Neural crest cell (in vitro differentiated cells): ENCODE data around the gene DOCK10. TPM values are rescaled to one million over a fixed set of nuclear protein-coding genes. Genes with fewer than 3 reads are reported as not detected.

Source experiments
- DNase-seq: peaks from one replicate; pipeline ENCODE4 v3.0.0; 2021; ENCODE audit warnings: low read depth, mixed read lengths, low spot score
- H3K27ac Mint-ChIP-seq: one replicate; pipeline ENCODE4 v1.8.0; 2021; ENCODE audit warnings: mild to moderate bottlenecking, mixed read lengths; ENCODE audit not compliant: unreplicated experiment
- H3K27me3 Mint-ChIP-seq: 2 replicates; pipeline ENCODE4 v1.8.0; 2021; ENCODE audit warnings: low read depth, mild to moderate bottlenecking, mixed read lengths
- H3K36me3 Mint-ChIP-seq: 2 replicates; pipeline ENCODE4 v1.8.0; 2021; ENCODE audit warnings: low read depth, mild to moderate bottlenecking, mixed read lengths
- H3K4me1 Mint-ChIP-seq: 2 replicates; pipeline ENCODE4 v1.8.0; 2021; ENCODE audit warnings: mixed read lengths
- H3K4me3 Mint-ChIP-seq: one replicate; pipeline ENCODE4 v1.8.0; 2021; ENCODE audit warnings: mild to moderate bottlenecking, mixed read lengths
- H3K9me3 Mint-ChIP-seq: 2 replicates; pipeline ENCODE4 v1.8.0; 2021; ENCODE audit warnings: mixed read lengths
- total RNA-seq: library from RNA; stranded (reverse); gene quantifications from 2 replicates; pipeline ENCODE4 v1.2.1, GENCODE V29; 2021
- TF ChIP-seq, protein P1 (sequence below): fragments of 200-600 bp; sonication (generic); conservative IDR thresholded peaks from 2 replicates; pipeline ENCODE4 v1.5.0; 2021; ENCODE audit warnings: antibody characterized with exemption, mild to moderate bottlenecking

DOCK10 gene
- total RNA-seq, 1 donor from 2014 or later: 29.7 TPM

DNA sequence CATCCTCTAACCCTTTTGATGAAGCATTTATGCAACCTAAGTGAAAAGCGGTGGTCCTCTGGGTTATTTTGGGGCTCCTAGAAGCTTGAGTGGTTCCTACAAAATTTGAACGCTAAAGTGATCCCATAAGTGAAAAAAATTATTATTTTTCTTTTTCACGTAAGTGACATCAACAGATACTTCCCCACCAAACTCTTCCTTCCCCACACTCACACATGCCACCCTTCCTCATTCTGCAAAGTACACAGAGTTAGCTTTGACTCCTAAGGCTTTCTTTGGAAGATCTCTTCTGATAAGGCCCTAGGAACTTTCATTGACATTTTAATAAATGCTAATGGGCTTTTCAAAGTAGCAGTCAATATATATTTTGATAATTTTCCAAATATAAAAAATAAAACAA lies 109.7 kb downstream of the DOCK10 start:
- TF ChIP-seq, protein P1, sequence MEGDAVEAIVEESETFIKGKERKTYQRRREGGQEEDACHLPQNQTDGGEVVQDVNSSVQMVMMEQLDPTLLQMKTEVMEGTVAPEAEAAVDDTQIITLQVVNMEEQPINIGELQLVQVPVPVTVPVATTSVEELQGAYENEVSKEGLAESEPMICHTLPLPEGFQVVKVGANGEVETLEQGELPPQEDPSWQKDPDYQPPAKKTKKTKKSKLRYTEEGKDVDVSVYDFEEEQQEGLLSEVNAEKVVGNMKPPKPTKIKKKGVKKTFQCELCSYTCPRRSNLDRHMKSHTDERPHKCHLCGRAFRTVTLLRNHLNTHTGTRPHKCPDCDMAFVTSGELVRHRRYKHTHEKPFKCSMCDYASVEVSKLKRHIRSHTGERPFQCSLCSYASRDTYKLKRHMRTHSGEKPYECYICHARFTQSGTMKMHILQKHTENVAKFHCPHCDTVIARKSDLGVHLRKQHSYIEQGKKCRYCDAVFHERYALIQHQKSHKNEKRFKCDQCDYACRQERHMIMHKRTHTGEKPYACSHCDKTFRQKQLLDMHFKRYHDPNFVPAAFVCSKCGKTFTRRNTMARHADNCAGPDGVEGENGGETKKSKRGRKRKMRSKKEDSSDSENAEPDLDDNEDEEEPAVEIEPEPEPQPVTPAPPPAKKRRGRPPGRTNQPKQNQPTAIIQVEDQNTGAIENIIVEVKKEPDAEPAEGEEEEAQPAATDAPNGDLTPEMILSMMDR: no peak
- H3K27ac Mint-ChIP-seq: no peak overlapping the region
- no peaks in the 10 kb centered on the region for H3K9me3 Mint-ChIP-seq
- H3K36me3 Mint-ChIP-seq: peaks cover 19% of the 10 kb centered on the region
- no peaks in the 10 kb centered on the region for H3K27me3 Mint-ChIP-seq
- no peak for DNase-seq
- H3K4me1 Mint-ChIP-seq: peaks cover 8% of the 10 kb centered on the region
- H3K4me3 Mint-ChIP-seq: no peak overlapping the region

DNA sequence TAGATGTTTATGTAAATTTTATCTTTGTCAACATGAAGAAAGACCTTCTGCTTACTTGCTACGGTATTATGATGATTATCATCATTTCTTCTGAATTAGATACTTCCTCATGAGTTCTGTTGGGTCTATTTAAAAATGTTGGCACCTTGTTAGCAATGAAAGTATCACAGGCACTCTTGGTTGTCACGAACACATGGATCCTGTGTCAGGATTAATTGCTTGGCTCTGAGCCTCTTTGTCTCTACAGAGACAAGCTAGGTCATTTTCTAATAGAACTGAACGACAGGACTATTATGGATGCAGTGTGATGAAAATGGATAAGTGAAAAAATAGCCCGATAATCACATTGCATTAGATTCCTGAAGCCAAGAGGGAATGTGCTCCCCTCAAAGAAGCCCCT lies 110.3 kb downstream of the DOCK10 start:
- DNase-seq: no peak
- no peak overlapping the region for H3K27ac Mint-ChIP-seq
- H3K9me3 Mint-ChIP-seq: no peaks in the 10 kb centered on the region
- peaks cover 19% of the 10 kb centered on the region for H3K36me3 Mint-ChIP-seq
- H3K27me3 Mint-ChIP-seq: no peaks in the 10 kb centered on the region
- peaks cover 4% of the 10 kb centered on the region for H3K4me1 Mint-ChIP-seq
- TF ChIP-seq, protein P1: no peak
- no peak overlapping the region for H3K4me3 Mint-ChIP-seq

DNA sequence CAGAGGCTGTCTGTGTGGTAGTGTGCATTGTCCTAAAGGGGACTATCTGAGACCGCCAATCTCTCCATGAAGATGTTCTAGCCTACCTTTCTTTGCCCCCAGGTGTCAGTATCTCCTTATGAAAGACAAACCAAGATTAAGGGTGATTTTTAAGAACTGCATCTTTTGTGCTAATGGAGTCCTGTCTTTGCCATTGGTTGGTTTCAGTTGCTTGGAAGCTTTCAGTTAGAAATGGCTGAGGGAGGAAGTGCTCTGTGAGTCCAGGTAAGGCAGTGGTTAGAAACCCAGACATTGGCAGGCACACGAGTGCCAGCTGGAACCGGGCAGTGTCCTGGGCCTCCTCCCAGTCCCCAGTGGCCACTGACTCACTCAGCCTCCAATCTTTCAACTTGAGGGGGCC lies 111.3 kb downstream of the DOCK10 start:
- H3K27me3 Mint-ChIP-seq: no peaks in the 10 kb centered on the region
- no peak for DNase-seq
- H3K36me3 Mint-ChIP-seq: peaks cover 22% of the 10 kb centered on the region
- H3K27ac Mint-ChIP-seq: no peak overlapping the region
- TF ChIP-seq, protein P1: no peak
- H3K4me3 Mint-ChIP-seq: no peak overlapping the region
- H3K9me3 Mint-ChIP-seq: no peaks in the 10 kb centered on the region
- peaks cover 4% of the 10 kb centered on the region for H3K4me1 Mint-ChIP-seq

DNA sequence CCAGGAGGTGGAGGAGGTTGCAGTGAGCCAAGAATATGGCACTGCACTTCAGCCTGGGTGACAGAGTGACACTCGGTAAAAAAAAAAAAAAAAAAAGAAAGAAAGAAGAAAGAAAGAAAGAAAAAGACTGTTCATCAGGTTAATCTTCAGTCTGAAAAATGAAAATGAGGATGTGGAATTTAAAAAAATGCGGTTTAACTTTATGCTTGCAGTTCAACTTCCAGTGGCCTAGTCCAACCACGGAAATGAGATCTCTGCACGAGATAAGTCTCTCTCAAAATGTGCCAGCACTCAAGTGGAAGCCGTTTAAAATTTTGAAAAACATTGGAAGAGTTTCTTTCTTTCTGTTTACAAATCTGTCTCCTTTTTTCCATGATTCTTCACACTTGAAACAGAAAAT lies 112.1 kb downstream of the DOCK10 start:
- H3K4me1 Mint-ChIP-seq: peaks cover 4% of the 10 kb centered on the region
- no peaks in the 10 kb centered on the region for H3K9me3 Mint-ChIP-seq
- H3K27ac Mint-ChIP-seq: no peak overlapping the region
- TF ChIP-seq, protein P1: no peak
- no peak for DNase-seq
- no peaks in the 10 kb centered on the region for H3K27me3 Mint-ChIP-seq
- H3K4me3 Mint-ChIP-seq: no peak overlapping the region
- H3K36me3 Mint-ChIP-seq: peaks cover 22% of the 10 kb centered on the region

DNA sequence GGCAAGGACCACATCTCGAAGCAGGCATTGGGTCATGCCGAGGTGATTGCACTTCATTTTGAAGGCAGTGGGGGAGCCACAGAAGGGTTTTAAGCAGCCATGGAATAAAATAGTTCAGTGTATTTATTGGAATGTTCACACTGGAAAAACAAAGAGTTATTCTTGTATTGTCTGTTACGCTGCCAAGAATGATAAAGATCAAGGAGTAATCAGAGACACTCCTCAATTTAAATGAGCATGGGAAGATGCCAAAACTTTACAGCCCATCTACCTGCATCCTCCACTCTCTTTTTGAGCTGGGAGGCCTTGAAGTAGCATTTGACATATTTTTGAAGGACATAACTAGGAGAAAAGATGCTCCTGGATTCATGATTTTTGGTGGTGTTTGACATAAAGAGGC lies 112.8 kb downstream of the DOCK10 start:
- no peaks in the 10 kb centered on the region for H3K4me1 Mint-ChIP-seq
- H3K27ac Mint-ChIP-seq: peak overlapping the region; percentile 9
- no peaks in the 10 kb centered on the region for H3K9me3 Mint-ChIP-seq
- no peak overlapping the region for H3K4me3 Mint-ChIP-seq
- TF ChIP-seq, protein P1: no peak
- H3K36me3 Mint-ChIP-seq: peaks cover 22% of the 10 kb centered on the region
- no peak for DNase-seq
- H3K27me3 Mint-ChIP-seq: no peaks in the 10 kb centered on the region
